Transverse colon (tissue), 4 donors: ENCODE measurements around the gene AKAP1.

Source experiments
- EP300 ChIP-seq: sonication (generic); formaldehyde crosslinking; IDR thresholded peaks from one replicate; pipeline ENCODE4 v1.6.1; 2017; ENCODE audit warnings: antibody characterized with exemption, low read depth
- POLR2A ChIP-seq: fragments of 450-650 bp; IDR thresholded peaks from one replicate; pipeline ENCODE4 v1.6.1; 2016; ENCODE audit warnings: antibody characterized with exemption, mild to moderate bottlenecking, moderate library complexity
- POLR2AphosphoS5 ChIP-seq, 3 donors: sonication (generic); formaldehyde crosslinking; IDR thresholded peaks; one replicate each; pipeline ENCODE4 v1.6.1; 2016; ENCODE audit warnings: antibody characterized with exemption in 3 of 3
- TF ChIP-seq, protein P1 (sequence below), 5 experiments: fragments of 200-600 bp in 3 of 5; fragments of 450-650 bp in 2 of 5; sonication (generic) in 3 of 5; IDR thresholded peaks; 1 replicate in 2 of 5; 2 replicates in 3 of 5; pipeline ENCODE4 v1.5.1; 2016 to 2017; ENCODE audit warnings: antibody characterized with exemption in 5 of 5, inconsistent platforms in 3 of 5, mild to moderate bottlenecking in 2 of 5, moderate library complexity in 1 of 5

DNA sequence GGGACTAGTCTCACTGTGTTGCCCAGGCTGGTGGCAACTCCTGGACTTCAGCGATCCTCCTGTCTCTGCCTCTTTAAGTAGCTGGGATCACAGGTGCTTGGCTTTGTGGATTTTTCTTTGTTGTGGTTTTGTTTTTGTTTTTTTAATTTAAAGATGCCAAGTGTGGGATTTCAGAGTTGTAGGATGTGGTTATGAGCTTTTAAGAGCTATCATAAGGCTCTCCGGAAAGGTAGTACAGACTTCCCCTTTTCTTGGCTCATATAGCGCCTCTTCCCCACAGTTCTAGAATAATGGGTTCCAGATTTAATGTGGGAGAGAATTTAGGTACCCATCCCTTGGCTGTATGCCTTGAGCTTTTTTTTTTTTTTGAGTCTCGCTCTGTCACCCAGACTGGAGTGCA lies 17.1 kb downstream of the AKAP1 start:
- TF ChIP-seq, protein P1, sequence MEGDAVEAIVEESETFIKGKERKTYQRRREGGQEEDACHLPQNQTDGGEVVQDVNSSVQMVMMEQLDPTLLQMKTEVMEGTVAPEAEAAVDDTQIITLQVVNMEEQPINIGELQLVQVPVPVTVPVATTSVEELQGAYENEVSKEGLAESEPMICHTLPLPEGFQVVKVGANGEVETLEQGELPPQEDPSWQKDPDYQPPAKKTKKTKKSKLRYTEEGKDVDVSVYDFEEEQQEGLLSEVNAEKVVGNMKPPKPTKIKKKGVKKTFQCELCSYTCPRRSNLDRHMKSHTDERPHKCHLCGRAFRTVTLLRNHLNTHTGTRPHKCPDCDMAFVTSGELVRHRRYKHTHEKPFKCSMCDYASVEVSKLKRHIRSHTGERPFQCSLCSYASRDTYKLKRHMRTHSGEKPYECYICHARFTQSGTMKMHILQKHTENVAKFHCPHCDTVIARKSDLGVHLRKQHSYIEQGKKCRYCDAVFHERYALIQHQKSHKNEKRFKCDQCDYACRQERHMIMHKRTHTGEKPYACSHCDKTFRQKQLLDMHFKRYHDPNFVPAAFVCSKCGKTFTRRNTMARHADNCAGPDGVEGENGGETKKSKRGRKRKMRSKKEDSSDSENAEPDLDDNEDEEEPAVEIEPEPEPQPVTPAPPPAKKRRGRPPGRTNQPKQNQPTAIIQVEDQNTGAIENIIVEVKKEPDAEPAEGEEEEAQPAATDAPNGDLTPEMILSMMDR (IDR thresholded peaks at IDR 0.05) = no peak
- TF ChIP-seq EP300 = no peak
- TF ChIP-seq POLR2A = no peak
- no peak for TF ChIP-seq POLR2AphosphoS5 (IDR thresholded peaks at IDR 0.05)
